Epithelial cell of proximal tubule (primary cell): ENCODE measurements around the gene RTN4RL2. TPM values are rescaled to one million over a fixed set of nuclear protein-coding genes. Genes with fewer than 3 reads are reported as not detected.

Source experiments
- DNase-seq: peaks from one replicate; pipeline ENCODE4 v3.0.0-alpha.2; 2011; ENCODE audit warnings: low read depth
- H3K4me3 ChIP-seq: 2 replicates; pipeline ENCODE4 v1.5.1; 2011; ENCODE audit warnings: low read depth, mild to moderate bottlenecking, low read length
- CTCF ChIP-seq: conservative IDR thresholded peaks from 2 replicates; pipeline ENCODE4 v1.5.1; 2012; ENCODE audit warnings: low read depth, mild to moderate bottlenecking, low read length
- total RNA-seq: library from RNA; depleted of rRNA; stranded (reverse); fragments of >200 nt; gene quantifications from 2 replicates; pipeline ENCODE4 v1.2.3, GENCODE V29; 2015

Gene RTN4RL2
- total RNA-seq, 1 donor from 2014 or later, result 0.98 TPM

- no peak for TF ChIP-seq CTCF
- H3K4me3 ChIP-seq, result no peak overlapping the region
- no peak for DNase-seq
These were observed 41.2 kb upstream of the RTN4RL2 start for GRCh38 chr11:57419146-57419545.

GRCh38 chr11:57421066-57421465 lies 39.3 kb upstream of the RTN4RL2 start:
- no peak for TF ChIP-seq CTCF
- DNase-seq, result no peak
- no peak overlapping the region for H3K4me3 ChIP-seq

- no peak for TF ChIP-seq CTCF
- H3K4me3 ChIP-seq, result no peak overlapping the region
- DNase-seq, result no peak
These were observed 38.5 kb upstream of the RTN4RL2 start for GRCh38 chr11:57421805-57422204.

- TF ChIP-seq CTCF, result no peak
- no peak for DNase-seq
- no peak overlapping the region for H3K4me3 ChIP-seq
These were observed 37.7 kb upstream of the RTN4RL2 start for GRCh38 chr11:57422669-57423068.

- DNase-seq, result no peak
- H3K4me3 ChIP-seq, result no peak overlapping the region
- no peak for TF ChIP-seq CTCF
These were observed 36.1 kb upstream of the RTN4RL2 start for GRCh38 chr11:57424137-57424791.

- H3K4me3 ChIP-seq, result no peak overlapping the region
- no peak for TF ChIP-seq CTCF
- peak; percentile 89 for DNase-seq
These were observed 35.4 kb upstream of the RTN4RL2 start for GRCh38 chr11:57424792-57425564.
